ENCODE data around the gene DNAI7.

DNA sequence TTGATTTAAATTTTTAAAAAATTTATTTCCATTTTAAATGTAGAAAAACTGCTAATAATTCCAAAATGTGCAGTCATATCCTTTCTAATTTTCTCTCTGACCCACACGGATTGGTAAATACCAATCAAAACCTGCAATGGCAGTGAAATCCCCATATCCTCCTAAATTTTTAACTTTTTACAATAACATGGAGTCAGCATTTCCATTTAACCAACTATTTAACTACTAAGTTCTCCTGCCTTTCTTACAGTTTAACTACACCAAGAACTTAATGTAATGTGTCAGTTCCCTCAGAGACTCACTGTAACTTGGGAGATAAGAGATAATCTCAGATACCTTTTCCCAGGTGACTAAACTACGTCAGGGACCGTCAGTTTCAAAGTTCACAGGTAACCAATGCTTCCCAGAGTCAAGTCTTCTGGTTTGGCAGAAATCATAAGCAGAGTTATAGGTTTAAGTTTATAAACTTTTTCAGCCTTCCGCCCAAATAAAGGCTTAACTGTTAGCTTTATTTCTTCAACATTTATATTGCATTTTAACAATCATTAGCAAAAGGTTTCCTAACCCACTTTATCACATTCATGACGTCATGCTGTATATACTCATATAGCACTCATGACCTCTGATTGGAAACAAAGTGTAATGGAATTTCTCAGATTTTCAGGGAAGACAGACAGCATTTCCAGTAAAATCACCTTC is 48.2 kb upstream of the DNAI7 start:
- TF ChIP-seq ZNF384 (IDR thresholded peaks at IDR 0.05) (no peak), FOXK2 (IDR thresholded peaks at IDR 0.05) (no peak), SUZ12 (IDR thresholded peaks at IDR 0.05) (no peak), CTBP1 (IDR thresholded peaks at IDR 0.05; ENCODE audit: borderline replicate concordance) (no peak), BHLHE40 (IDR thresholded peaks at IDR 0.05; ENCODE audit: borderline replicate concordance) (no peak), FOXM1 (IDR thresholded peaks at IDR 0.05; ENCODE audit: borderline replicate concordance) (no peak), HDGF (IDR thresholded peaks at IDR 0.05; ENCODE audit: borderline replicate concordance) (no peak), FOXA1 (IDR thresholded peaks at IDR 0.05) (no peak), SP1 (IDR thresholded peaks at IDR 0.05) (no peak), NFRKB (IDR thresholded peaks at IDR 0.05) (no peak), PKNOX1 (IDR thresholded peaks at IDR 0.05) (no peak), L3MBTL2 (conservative IDR thresholded peaks at IDR 0.05) (no peak), LEF1 (IDR thresholded peaks at IDR 0.05; ENCODE audit: borderline replicate concordance) (no peak), ARNT (IDR thresholded peaks at IDR 0.05) (no peak)
